HFFc6 (cell line): ENCODE data around the gene MCAM. TPM values are rescaled to one million over a fixed set of nuclear protein-coding genes. Genes with fewer than 3 reads are reported as not detected.

Experiments
- DNase-seq: peaks from one replicate; pipeline ENCODE4 v3.0.0-alpha.2; 2018
- H3K27ac Mint-ChIP-seq: 2 replicates; pipeline ENCODE4 v1.8.0; 2020; ENCODE audit warnings: mild to moderate bottlenecking, mixed read lengths
- H3K27me3 Mint-ChIP-seq: 2 replicates; pipeline ENCODE4 v1.8.0; 2021; ENCODE audit warnings: mild to moderate bottlenecking, moderate library complexity, mixed read lengths; ENCODE audit not compliant: insufficient read depth
- H3K36me3 Mint-ChIP-seq: 2 replicates; pipeline ENCODE4 v1.8.0; 2021; ENCODE audit warnings: low read depth, mixed read lengths
- H3K4me1 Mint-ChIP-seq: 2 replicates; pipeline ENCODE4 v1.8.0; 2020; ENCODE audit warnings: low read depth, mixed read lengths
- H3K4me3 Mint-ChIP-seq: 2 replicates; pipeline ENCODE4 v1.8.0; 2020; ENCODE audit warnings: mild to moderate bottlenecking, moderate library complexity, mixed read lengths
- H3K9me3 Mint-ChIP-seq: 2 replicates; pipeline ENCODE4 v1.8.0; 2020; ENCODE audit warnings: mild to moderate bottlenecking, mixed read lengths
- CTCF ChIP-seq: fragments of 200-600 bp; sonication (generic); IDR thresholded peaks from 2 replicates; pipeline ENCODE4 v1.5.0; 2021; ENCODE audit warnings: antibody characterized with exemption, mild to moderate bottlenecking
- total RNA-seq, 6 experiments: library from RNA; stranded (reverse); fragmentation: NEBNext Ultra II Directional; extraction: Animal tissue kit (Norgen Biotek cat#: 25700); gene quantifications; 2 replicates in 1 of 6; 3 replicates in 5 of 6; pipeline ENCODE4 v1.2.3, GENCODE V29; 2021

The MCAM gene
- total RNA-seq, 6 experiments from 2014 or later, result 1.8 to 7.7 (median 6.9) TPM

- peaks cover 16% of the 10 kb centered on the region for H3K27me3 Mint-ChIP-seq
- TF ChIP-seq CTCF, result no peak
- H3K4me1 Mint-ChIP-seq, result peaks cover 10% of the 10 kb centered on the region
- H3K27ac Mint-ChIP-seq, result no peak overlapping the region
- no peaks in the 10 kb centered on the region for H3K9me3 Mint-ChIP-seq
- DNase-seq, result no peak
- no peak overlapping the region for H3K4me3 Mint-ChIP-seq
- H3K36me3 Mint-ChIP-seq, result no peaks in the 10 kb centered on the region
These were observed 38.3 kb upstream of the MCAM start for GRCh38 chr11:119355091-119355843.

- peaks cover 17% of the 10 kb centered on the region for H3K27me3 Mint-ChIP-seq
- no peak for TF ChIP-seq CTCF
- no peak overlapping the region for H3K27ac Mint-ChIP-seq
- H3K4me1 Mint-ChIP-seq, result peaks cover 11% of the 10 kb centered on the region
- no peaks in the 10 kb centered on the region for H3K9me3 Mint-ChIP-seq
- H3K4me3 Mint-ChIP-seq, result peak overlapping the region; percentile 13; the same call in 1 of the 2 replicates
- DNase-seq, result no peak
- no peaks in the 10 kb centered on the region for H3K36me3 Mint-ChIP-seq
These were observed 35.9 kb upstream of the MCAM start for GRCh38 chr11:119352857-119353260.

- Mint-ChIP-seq H3K36me3 (no peaks in the 10 kb centered on the region), H3K27me3 (peaks cover 27% of the 10 kb centered on the region)
These were observed 34.3 kb upstream of the MCAM start for GRCh38 chr11:119351232-119351631.

GRCh38 chr11:119350302-119350701 lies 33.4 kb upstream of the MCAM start:
- no peaks in the 10 kb centered on the region for H3K9me3 Mint-ChIP-seq
- H3K27me3 Mint-ChIP-seq, result peaks cover 28% of the 10 kb centered on the region
- H3K27ac Mint-ChIP-seq, result no peak overlapping the region
- no peak overlapping the region for H3K4me3 Mint-ChIP-seq
- H3K4me1 Mint-ChIP-seq, result peaks cover 16% of the 10 kb centered on the region
- no peak for DNase-seq
- no peaks in the 10 kb centered on the region for H3K36me3 Mint-ChIP-seq
- no peak for TF ChIP-seq CTCF

More at GRCh38 chr11:119351232-119351631, 34.3 kb upstream of the MCAM start:
- DNase-seq, result no peak
- no peak overlapping the region for H3K27ac Mint-ChIP-seq
- TF ChIP-seq CTCF, result no peak
- no peaks in the 10 kb centered on the region for H3K9me3 Mint-ChIP-seq
- no peak overlapping the region for H3K4me3 Mint-ChIP-seq
- peaks cover 20% of the 10 kb centered on the region for H3K4me1 Mint-ChIP-seq

GRCh38 chr11:119347940-119348605 lies 31.1 kb upstream of the MCAM start:
- DNase-seq, result no peak
- no peaks in the 10 kb centered on the region for H3K9me3 Mint-ChIP-seq

More at GRCh38 chr11:119347940-119348605, 31.1 kb upstream of the MCAM start:
- Mint-ChIP-seq H3K27me3 (peaks cover 31% of the 10 kb centered on the region), H3K4me1 (peaks cover 16% of the 10 kb centered on the region), H3K36me3 (no peaks in the 10 kb centered on the region), H3K27ac (no peak overlapping the region), H3K4me3 (no peak overlapping the region)
- no peak for TF ChIP-seq CTCF
